GM10248 (cell line): ENCODE data around the gene ZRANB1.

Experiments
- CTCF ChIA-PET: fragments of 300-600 bp; sonication (Branson Sonifier 250); formaldehyde crosslinking; extraction: SDS; loops from one replicate; lab custom pipeline; 2021; ENCODE audit warnings: antibody characterized with exemption; lab: Yijun Ruan, JAX
- POLR2A ChIA-PET: fragments of 350-650 bp; sonication (Branson Sonifier 250); formaldehyde crosslinking; extraction: SDS; loops from one replicate; lab custom pipeline; 2020; ENCODE audit warnings: antibody characterized with exemption; lab: Yijun Ruan, JAX
- DNase-seq: peaks from one replicate; pipeline ENCODE4 v3.0.0; 2012; ENCODE audit errors: extremely low spot score
- TF ChIP-seq, protein P1 (sequence below): IDR thresholded peaks from 2 replicates; pipeline ENCODE4 v1.5.1; 2012; ENCODE audit warnings: mild to moderate bottlenecking, low read depth; ENCODE audit errors: extremely low read depth, missing control alignments, control extremely low read depth

ZRANB1 gene

DNA sequence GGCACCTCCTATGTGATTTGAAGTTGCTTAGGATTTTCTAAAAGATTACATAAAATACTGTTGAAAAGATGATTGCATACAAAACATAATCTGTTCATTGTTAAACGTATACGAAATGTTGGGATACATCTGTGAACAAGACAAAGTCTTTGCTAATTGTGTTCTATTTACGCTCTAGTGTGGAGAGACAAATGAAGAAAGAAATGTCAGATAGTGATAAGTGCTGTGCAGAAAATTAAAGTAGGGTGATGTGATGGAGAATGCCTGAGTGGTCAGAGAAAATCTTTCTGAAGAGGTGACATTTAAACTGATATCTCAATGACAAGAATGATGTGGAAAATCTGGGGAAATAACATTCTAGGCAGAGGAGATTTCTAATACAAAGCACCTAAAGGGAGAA lies 13.4 kb upstream of the ZRANB1 start:
- TF ChIP-seq, protein P1, sequence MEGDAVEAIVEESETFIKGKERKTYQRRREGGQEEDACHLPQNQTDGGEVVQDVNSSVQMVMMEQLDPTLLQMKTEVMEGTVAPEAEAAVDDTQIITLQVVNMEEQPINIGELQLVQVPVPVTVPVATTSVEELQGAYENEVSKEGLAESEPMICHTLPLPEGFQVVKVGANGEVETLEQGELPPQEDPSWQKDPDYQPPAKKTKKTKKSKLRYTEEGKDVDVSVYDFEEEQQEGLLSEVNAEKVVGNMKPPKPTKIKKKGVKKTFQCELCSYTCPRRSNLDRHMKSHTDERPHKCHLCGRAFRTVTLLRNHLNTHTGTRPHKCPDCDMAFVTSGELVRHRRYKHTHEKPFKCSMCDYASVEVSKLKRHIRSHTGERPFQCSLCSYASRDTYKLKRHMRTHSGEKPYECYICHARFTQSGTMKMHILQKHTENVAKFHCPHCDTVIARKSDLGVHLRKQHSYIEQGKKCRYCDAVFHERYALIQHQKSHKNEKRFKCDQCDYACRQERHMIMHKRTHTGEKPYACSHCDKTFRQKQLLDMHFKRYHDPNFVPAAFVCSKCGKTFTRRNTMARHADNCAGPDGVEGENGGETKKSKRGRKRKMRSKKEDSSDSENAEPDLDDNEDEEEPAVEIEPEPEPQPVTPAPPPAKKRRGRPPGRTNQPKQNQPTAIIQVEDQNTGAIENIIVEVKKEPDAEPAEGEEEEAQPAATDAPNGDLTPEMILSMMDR, result no peak
- CTCF ChIA-PET, result no interaction called here
- no peak for DNase-seq
- POLR2A ChIA-PET, result no interaction called here

DNA sequence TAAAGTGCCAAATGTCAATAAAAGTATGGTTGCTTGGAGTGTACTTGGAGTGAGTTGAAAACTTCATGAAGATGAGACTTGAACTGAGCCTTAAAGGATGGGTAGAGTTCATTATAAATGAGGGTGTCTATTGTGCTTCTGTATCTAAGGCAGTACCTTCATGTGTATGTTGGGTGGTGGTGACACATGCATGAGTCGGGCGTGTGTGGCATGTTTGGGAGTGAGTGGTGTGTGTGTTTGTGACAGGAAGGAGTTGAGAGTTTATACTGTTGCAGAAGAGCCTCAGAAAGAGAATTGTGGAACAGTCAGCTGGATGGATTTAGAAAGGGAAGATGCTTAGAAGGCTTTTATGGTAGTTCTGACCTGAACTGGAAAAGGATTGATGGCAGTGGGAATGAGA lies 6.0 kb upstream of the ZRANB1 start:
- CTCF ChIA-PET, result no interaction called here
- TF ChIP-seq, protein P1, result no peak
- POLR2A ChIA-PET, result no interaction called here
- no peak for DNase-seq

DNA sequence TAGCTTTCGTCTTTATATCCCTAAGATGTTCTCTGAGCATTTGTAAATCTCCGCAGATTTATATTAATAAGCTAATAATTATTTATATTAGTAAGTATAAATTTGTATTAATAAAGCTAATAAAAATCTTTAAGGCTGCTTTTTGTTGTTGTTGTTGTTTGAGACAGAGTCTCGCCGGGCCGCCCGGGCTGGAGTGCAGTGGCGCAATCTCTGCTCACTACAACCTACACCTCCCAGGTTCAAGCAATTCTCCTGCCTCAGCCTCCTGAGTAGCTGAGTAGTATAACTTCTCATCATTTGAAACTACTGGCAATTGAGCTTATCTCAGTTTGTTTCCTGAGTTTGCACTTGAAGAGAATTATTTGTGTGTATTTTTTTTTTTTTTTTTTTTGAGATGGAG lies 5.1 kb upstream of the ZRANB1 start:
- TF ChIP-seq, protein P1, result no peak
- ChIA-PET CTCF (interaction anchor here (0.8 to 1.2 kb wide), 3 partner anchors 34 to 111 kb away, joined by 3 read pairs; no protein-coding TSS in a partner anchor), POLR2A (no interaction called here)
- no peak for DNase-seq

DNA sequence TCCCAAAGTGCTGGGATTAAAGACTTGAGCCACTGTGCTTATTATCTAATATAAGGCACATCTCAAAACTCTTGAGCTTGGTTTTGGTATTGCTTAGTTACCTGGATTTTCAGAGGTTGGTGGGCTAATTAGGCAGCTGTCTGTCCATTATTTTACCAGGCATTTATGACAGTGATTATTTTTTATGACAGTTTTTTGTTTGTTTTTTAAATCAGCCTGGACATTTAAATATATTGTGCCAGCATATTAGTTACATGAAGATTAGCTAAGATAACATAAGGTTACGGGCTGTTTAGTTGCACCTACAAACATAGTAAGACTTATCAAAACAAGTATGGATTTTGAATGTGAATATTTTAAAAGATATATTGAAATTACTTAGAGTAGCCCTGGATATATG lies 2.6 kb upstream of the ZRANB1 start:
- ChIA-PET CTCF (interaction anchor here (1.1 to 3.3 kb wide), 4 partner anchors 9 to 24 kb away, joined by 3 to 8 read pairs (median 4); no protein-coding TSS in a partner anchor), POLR2A (no interaction called here)
- TF ChIP-seq, protein P1, result no peak
- DNase-seq, result no peak

DNA sequence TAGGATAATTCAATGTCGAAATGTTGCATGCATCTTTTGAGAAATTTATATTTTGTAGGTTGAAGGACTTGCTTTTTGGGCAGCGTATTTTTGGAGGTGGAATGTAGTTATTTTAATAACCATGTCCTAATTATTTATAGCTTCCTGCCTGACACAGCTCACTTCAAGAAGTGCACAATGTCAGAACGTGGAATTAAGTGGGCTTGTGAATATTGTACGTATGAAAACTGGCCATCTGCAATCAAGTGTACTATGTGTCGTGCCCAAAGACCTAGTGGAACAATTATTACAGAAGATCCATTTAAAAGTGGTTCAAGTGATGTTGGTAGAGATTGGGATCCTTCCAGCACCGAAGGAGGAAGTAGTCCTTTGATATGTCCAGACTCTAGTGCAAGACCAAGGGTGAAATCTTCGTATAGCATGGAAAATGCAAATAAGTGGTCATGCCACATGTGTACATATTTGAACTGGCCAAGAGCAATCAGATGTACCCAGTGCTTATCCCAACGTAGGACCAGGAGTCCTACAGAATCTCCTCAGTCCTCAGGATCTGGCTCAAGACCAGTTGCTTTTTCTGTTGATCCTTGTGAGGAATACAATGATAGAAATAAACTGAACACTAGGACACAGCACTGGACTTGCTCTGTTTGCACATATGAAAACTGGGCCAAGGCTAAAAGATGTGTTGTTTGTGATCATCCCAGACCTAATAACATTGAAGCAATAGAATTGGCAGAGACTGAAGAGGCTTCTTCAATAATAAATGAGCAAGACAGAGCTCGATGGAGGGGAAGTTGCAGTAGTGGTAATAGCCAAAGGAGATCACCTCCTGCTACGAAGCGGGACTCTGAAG lies 620 bp downstream of the ZRANB1 start:
- CTCF ChIA-PET, result interaction anchor here (0.6 to 3.3 kb wide), 5 partner anchors 12 to 127 kb away, joined by 3 to 8 read pairs (median 4); no protein-coding TSS in a partner anchor
- TF ChIP-seq, protein P1, result no peak
- POLR2A ChIA-PET, result no interaction called here
- DNase-seq, result no peak

DNA sequence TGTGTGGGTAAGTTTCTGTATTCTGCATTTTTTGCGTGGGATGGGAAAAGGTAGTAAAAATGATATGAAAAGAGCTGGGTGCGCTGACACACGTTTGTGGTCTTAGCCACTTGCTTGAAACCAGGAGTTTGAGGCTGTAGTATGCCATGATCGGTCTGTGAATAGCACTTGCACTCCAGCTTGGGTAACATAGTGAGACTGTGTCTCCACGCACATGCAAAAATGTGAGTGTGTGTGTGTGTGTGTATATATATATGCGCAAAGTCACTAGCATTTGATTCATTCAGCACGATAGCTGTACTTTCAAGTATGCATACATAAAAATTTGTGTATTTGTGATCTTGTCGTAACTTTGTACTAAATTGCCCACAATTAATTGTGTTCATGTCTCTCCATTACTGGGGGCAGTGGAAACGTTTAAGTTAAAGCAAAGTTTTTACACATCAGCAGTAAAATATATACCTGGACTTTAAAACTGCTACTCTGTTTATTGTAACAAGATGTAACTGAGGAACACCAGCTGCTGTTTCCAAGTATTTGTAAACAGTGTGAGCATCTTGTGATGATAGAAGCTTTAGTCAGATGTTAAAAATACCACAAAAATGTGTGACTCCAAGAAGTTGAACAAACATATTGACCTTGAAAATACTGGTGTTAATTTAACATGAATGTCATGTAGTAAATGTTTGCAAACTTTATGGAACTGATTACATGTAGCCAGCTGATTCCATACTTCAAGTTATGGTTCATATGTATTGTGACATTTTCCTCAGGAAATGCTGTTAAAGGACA lies 1.6 kb downstream of the ZRANB1 start:
- TF ChIP-seq, protein P1, result no peak
- DNase-seq, result no peak
- ChIA-PET CTCF (interaction anchor here (0.6 to 2.3 kb wide), 8 partner anchors 9 to 128 kb away, joined by 3 to 5 read pairs (median 4); no protein-coding TSS in a partner anchor), POLR2A (no interaction called here)
